Measurements from ENCODE around the gene PNMA3.
"Not testable (repeated sequence)": the region's sequence is repeated elsewhere in the genome, so short reads cannot be mapped to it uniquely, and the experiment has no call there.

GRCh38 chrX:153073331-153073730 is 17.1 kb downstream of the PNMA3 start:
- TF ChIP-seq CTCF, POLR2A (IDR thresholded peaks at IDR 0.05): not testable (repeated sequence)

Data from lower leg skin (tissue), 3 donors.